ENCODE results near the gene RPL27A. TPM values are rescaled to one million over a fixed set of nuclear protein-coding genes. Genes with fewer than 3 reads are reported as not detected.
A peak's percentile ranks its signal among the peaks of the same experiment; 100 is the strongest.

RPL27A gene
- total RNA-seq, 1 donor from 2014 or later: 920 TPM

DNA sequence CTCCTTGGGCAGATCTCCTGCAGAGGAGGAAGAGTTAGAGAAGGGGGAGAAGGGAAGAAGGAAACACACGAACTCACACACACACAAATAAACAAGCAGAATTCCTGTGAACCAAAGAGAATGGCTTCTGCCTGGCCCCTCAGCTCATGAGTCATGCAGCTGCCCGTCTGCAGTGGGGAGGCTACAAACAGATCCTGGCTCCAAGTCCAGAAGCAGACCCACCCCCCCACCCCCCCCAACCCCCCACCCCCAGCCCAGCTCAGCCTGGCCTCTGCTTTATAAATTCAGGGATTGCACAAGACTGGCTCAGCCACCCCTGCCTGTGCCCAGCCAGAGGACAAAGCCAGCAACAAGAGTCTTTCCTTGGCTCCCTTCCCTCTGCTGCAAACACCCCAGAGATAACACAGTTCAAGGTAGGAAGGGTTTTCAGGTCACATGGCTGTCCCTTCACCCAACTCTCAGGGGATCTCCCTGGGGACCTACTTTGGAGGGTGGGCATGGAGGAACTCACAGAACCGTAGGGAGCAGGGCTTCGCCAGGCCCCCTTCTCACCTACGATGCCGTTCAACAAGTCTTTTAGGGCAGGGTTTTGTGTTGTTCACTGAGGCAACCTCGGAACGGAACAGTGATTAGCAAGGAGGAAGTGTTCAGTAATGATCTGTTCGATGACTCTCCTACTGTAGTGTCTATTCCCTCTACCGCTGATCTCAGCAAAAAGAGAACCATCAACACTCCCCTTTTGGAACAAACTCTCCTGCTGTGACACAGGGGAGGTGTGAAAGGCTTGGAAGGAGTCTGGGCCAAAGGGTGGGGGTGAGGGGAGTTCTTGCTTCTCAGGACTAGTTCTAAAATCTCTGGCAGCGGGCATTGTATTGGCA, 35.5 kb downstream of the RPL27A start:
- Histone ChIP-seq H3K4me3 (no peak overlapping the region), H3K4me1 (peaks cover 81% of the 10 kb centered on the region), H3K27ac (peak overlapping the region; percentile 81), H3K36me3 (peaks cover 37% of the 10 kb centered on the region), H3K9me3 (no peaks in the 10 kb centered on the region), H3K27me3 (ENCODE audit: low read depth) (no peaks in the 10 kb centered on the region)
- DNase-seq (no peak), ATAC-seq (peak; percentile 55 to 62)
- intact Hi-C loops (cut with DNase I): no loop called here
- TF ChIP-seq, protein P1, sequence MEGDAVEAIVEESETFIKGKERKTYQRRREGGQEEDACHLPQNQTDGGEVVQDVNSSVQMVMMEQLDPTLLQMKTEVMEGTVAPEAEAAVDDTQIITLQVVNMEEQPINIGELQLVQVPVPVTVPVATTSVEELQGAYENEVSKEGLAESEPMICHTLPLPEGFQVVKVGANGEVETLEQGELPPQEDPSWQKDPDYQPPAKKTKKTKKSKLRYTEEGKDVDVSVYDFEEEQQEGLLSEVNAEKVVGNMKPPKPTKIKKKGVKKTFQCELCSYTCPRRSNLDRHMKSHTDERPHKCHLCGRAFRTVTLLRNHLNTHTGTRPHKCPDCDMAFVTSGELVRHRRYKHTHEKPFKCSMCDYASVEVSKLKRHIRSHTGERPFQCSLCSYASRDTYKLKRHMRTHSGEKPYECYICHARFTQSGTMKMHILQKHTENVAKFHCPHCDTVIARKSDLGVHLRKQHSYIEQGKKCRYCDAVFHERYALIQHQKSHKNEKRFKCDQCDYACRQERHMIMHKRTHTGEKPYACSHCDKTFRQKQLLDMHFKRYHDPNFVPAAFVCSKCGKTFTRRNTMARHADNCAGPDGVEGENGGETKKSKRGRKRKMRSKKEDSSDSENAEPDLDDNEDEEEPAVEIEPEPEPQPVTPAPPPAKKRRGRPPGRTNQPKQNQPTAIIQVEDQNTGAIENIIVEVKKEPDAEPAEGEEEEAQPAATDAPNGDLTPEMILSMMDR (IDR thresholded peaks at IDR 0.05): no peak

DNA sequence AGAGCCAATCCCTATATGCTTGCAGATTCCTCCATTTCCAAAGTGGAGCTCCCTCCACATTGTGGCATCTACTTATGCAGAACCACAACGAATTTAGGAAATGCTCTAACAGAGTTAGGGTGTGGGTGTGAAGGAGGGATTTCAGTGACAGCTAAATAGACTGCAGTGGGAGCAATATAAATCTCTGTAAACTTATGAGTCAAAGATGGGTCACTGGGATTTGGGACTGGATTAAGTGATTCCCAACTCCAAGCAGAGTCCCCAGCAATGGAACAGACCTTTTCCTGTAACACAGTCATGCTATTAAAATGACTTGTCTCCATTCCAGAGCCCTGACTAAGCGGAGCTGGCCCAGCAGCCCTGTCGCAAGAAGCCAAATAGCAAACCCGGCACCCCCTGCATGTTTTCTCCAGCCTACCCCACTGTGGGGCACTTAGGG, 36.6 kb downstream of the RPL27A start:
- peaks cover 32% of the 10 kb centered on the region for H3K36me3 ChIP-seq
- peak overlapping the region; percentile 81 for H3K27ac ChIP-seq
- H3K27me3 ChIP-seq (ENCODE audit: low read depth): no peaks in the 10 kb centered on the region
- peak; percentile 16 to 60 for ATAC-seq
- TF ChIP-seq, protein P1 (IDR thresholded peaks at IDR 0.05): no peak
- intact Hi-C loops (cut with DNase I): no loop called here
- no peak overlapping the region for H3K4me3 ChIP-seq
- no peaks in the 10 kb centered on the region for H3K9me3 ChIP-seq
- DNase-seq: no peak
- peaks cover 84% of the 10 kb centered on the region for H3K4me1 ChIP-seq

DNA sequence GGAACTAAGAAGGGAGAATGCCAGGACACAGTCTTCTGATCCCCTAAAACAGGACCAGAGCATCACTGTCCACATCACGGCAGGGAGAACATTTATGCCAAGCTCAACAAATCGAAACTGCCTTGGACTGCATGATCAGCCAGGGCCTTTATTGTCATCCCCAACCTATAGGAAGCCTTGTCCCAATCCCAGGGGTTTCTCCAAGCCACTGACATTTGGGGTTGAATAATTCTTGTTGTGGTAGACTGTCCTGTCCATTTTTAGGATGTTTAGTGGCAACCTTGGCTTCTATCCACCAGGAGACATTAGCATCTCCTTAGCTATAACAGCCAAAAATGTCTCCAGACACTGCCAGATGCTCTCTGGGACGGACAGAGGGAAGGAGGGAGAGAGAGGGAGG, 37.1 kb downstream of the RPL27A start:
- H3K9me3 ChIP-seq: no peaks in the 10 kb centered on the region
- no peak for DNase-seq
- H3K27ac ChIP-seq: peak overlapping the region; percentile 81
- H3K4me3 ChIP-seq: no peak overlapping the region
- peaks cover 30% of the 10 kb centered on the region for H3K36me3 ChIP-seq
- intact Hi-C loops (cut with DNase I): no loop called here
- no peak for ATAC-seq
- TF ChIP-seq, protein P1 (IDR thresholded peaks at IDR 0.05): no peak
- no peaks in the 10 kb centered on the region for H3K27me3 ChIP-seq (ENCODE audit: low read depth)
- H3K4me1 ChIP-seq: peaks cover 84% of the 10 kb centered on the region

DNA sequence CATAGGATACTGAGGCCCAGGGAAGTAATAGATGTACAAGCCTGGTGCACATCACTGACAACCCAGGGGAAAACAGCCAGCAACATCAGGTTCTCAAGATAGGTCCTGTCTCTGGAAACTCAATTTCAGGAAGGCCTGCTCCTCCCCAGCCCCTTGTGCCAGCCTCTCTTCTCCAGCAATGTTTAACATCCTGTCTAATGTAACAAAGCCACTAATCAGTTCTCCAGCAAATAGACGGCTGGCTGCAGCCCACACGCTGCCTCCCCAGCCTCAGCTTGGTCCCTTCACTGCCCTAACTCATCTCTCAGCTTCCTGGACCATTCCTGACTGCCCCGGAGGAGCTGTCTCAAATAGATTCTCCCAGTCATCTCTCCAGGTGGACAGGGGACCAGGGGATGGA, 37.8 kb downstream of the RPL27A start:
- no peak for DNase-seq
- no peaks in the 10 kb centered on the region for H3K9me3 ChIP-seq
- no peaks in the 10 kb centered on the region for H3K27me3 ChIP-seq (ENCODE audit: low read depth)
- no peak for ATAC-seq
- no peak overlapping the region for H3K4me3 ChIP-seq
- intact Hi-C loops (cut with DNase I): no loop called here
- peak overlapping the region; percentile 81 for H3K27ac ChIP-seq
- TF ChIP-seq, protein P1 (IDR thresholded peaks at IDR 0.05): no peak
- peaks cover 79% of the 10 kb centered on the region for H3K4me1 ChIP-seq
- peaks cover 29% of the 10 kb centered on the region for H3K36me3 ChIP-seq

DNA sequence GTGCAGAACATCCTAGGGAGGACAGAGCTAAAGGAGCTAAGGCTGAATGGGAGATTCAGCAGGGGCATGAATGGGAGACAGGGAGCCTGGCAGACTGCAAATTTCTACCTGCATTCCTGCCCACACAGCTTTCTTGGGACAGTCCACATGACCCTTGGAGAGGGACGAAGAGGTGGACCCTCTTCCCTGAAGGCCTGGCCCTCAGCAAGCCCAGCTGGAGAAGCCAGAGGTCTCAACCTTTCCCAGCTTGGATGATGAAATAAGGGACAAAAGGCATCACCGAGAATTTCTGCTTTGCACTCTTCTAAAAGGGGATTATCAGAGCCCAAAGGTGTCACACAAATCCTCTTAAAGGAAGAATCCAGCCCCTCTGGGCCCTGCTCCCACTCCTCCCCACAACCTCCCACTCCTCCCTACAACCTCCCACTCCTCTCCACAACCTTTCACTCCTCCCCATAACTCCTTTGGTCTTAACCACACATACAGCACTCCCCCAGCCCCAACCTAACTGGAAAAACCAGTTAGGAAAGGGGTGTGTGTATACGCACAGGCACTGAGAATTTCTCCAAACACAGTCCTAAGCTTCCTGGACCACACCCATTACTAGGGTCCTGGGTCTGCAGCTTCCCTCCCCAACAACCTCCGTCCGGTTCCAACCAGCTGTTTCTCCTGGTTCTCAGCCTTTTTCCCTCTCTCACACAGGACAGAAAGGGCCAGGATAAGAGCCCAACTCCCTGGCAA, 38.4 kb downstream of the RPL27A start:
- Histone ChIP-seq H3K27me3 (ENCODE audit: low read depth) (no peaks in the 10 kb centered on the region), H3K4me3 (no peak overlapping the region), H3K4me1 (peaks cover 73% of the 10 kb centered on the region), H3K9me3 (no peaks in the 10 kb centered on the region), H3K36me3 (peaks cover 31% of the 10 kb centered on the region), H3K27ac (peak overlapping the region; percentile 81)
- TF ChIP-seq, protein P1 (IDR thresholded peaks at IDR 0.05): no peak
- no peak for DNase-seq
- peak; percentile 74 to 84 for ATAC-seq
- intact Hi-C loops (cut with DNase I): no loop called here

All from lower lobe of right lung (tissue), 2 donors.